HEK293 (cell line): ENCODE measurements around the gene MYO7A.

Source experiments
- CTCF ChIP-seq: fragments of 450-650 bp; formaldehyde crosslinking; IDR thresholded peaks from 2 replicates; pipeline ENCODE4 v1.5.1; 2016; ENCODE audit warnings: missing biosample characterization, missing genetic modification characterization
- SP7 ChIP-seq: fragments of 450-650 bp; formaldehyde crosslinking; IDR thresholded peaks from 2 replicates; pipeline ENCODE4 v1.5.1; 2016; ENCODE audit warnings: missing biosample characterization, missing genetic modification characterization
- ZFP3 ChIP-seq: fragments of 450-650 bp; formaldehyde crosslinking; IDR thresholded peaks from 2 replicates; pipeline ENCODE4 v1.5.1; 2016; ENCODE audit warnings: low read depth, missing biosample characterization, missing genetic modification characterization
- ZNF133 ChIP-seq: fragments of 450-650 bp; formaldehyde crosslinking; IDR thresholded peaks from 2 replicates; pipeline ENCODE4 v1.5.1; 2016; ENCODE audit warnings: missing biosample characterization, missing genetic modification characterization
- ZNF354C ChIP-seq: fragments of 450-650 bp; formaldehyde crosslinking; IDR thresholded peaks from 2 replicates; pipeline ENCODE4 v1.5.1; 2016; ENCODE audit warnings: missing biosample characterization, missing genetic modification characterization, low read depth, borderline replicate concordance
- ZNF416 ChIP-seq: fragments of 450-650 bp; formaldehyde crosslinking; IDR thresholded peaks from 2 replicates; pipeline ENCODE4 v1.5.1; 2016; ENCODE audit warnings: missing biosample characterization, missing genetic modification characterization
- ZNF530 ChIP-seq: fragments of 450-650 bp; formaldehyde crosslinking; IDR thresholded peaks from 2 replicates; pipeline ENCODE4 v1.5.1; 2016; ENCODE audit warnings: low read depth, missing biosample characterization, missing genetic modification characterization
- ZNF561 ChIP-seq: fragments of 450-650 bp; IDR thresholded peaks from 2 replicates; pipeline ENCODE4 v1.5.1; 2018; ENCODE audit warnings: missing biosample characterization, missing genetic modification characterization, borderline replicate concordance
- ZNF624 ChIP-seq: fragments of 450-650 bp; formaldehyde crosslinking; IDR thresholded peaks from 2 replicates; pipeline ENCODE4 v1.5.1; 2017; ENCODE audit warnings: missing biosample characterization, missing genetic modification characterization
- ZNF768 ChIP-seq: fragments of 450-650 bp; formaldehyde crosslinking; IDR thresholded peaks from 2 replicates; pipeline ENCODE4 v1.5.1; 2018; ENCODE audit warnings: missing biosample characterization, mild to moderate bottlenecking, missing genetic modification characterization
- ZNF785 ChIP-seq: fragments of 450-650 bp; formaldehyde crosslinking; IDR thresholded peaks from 2 replicates; pipeline ENCODE4 v1.5.1; 2016; ENCODE audit warnings: missing biosample characterization, missing genetic modification characterization
- TF ChIP-seq, protein P1 (sequence below): fragments of 450-650 bp; formaldehyde crosslinking; conservative IDR thresholded peaks from 2 replicates; pipeline ENCODE4 v1.5.1; 2016; ENCODE audit warnings: low read depth, missing biosample characterization, missing genetic modification characterization
- TF ChIP-seq, protein P2 (sequence below): fragments of 450-650 bp; formaldehyde crosslinking; IDR thresholded peaks from 2 replicates; pipeline ENCODE4 v1.5.1; 2017; ENCODE audit warnings: missing biosample characterization, missing genetic modification characterization

DNA sequence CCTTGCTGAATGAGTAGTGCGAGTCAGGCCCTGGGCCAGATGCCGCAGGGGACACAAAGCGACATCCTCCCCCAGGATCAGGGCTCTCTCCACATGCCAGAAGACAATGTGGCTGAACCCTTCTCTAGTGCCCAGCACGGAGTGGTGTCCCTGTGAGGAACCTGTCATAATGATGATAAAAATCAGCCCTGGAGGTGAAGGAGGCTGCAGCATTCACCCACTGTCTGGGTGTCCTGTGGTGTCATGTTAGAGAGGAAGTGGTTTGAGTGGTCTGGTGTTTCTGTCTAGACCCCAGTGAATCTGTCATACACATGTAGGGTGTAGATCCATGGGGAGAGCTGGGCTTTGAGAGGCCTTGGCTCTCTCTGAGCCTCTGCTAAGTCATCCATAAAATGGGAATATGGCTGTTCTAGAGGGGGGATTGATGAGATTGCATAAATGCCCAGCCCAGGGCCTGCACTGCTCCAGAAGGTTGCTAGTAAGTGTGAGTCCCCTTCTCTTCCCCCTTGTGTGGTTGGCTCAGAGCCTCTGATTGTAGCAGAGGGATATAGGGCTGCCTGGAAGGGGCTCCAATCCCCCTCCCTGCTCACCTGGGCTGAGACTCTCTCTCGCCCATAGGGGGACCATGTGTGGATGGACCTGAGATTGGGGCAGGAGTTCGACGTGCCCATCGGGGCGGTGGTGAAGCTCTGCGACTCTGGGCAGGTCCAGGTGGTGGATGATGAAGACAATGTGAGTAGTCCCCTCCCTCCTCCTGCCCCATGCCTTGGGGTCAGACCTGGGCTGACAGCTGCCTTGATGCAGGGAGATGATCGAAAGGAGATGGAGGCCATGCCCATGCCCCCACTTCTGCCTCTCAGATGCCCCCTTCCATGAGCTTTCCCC is 14.3 kb downstream of the MYO7A start:
- TF ChIP-seq CTCF (no peak), ZNF785 (tag by site-specific recombination) (no peak), ZNF530 (tag by site-specific recombination) (no peak), ZNF768 (tag by site-specific recombination) (no peak), SP7 (tag by site-specific recombination) (no peak), ZNF561 (no peak), ZNF133 (tag by site-specific recombination) (no peak), ZFP3 (no peak), ZNF416 (tag by site-specific recombination) (no peak), ZNF624 (tag by site-specific recombination) (no peak), ZNF354C (tag by site-specific recombination) (no peak)
- TF ChIP-seq, protein P1, sequence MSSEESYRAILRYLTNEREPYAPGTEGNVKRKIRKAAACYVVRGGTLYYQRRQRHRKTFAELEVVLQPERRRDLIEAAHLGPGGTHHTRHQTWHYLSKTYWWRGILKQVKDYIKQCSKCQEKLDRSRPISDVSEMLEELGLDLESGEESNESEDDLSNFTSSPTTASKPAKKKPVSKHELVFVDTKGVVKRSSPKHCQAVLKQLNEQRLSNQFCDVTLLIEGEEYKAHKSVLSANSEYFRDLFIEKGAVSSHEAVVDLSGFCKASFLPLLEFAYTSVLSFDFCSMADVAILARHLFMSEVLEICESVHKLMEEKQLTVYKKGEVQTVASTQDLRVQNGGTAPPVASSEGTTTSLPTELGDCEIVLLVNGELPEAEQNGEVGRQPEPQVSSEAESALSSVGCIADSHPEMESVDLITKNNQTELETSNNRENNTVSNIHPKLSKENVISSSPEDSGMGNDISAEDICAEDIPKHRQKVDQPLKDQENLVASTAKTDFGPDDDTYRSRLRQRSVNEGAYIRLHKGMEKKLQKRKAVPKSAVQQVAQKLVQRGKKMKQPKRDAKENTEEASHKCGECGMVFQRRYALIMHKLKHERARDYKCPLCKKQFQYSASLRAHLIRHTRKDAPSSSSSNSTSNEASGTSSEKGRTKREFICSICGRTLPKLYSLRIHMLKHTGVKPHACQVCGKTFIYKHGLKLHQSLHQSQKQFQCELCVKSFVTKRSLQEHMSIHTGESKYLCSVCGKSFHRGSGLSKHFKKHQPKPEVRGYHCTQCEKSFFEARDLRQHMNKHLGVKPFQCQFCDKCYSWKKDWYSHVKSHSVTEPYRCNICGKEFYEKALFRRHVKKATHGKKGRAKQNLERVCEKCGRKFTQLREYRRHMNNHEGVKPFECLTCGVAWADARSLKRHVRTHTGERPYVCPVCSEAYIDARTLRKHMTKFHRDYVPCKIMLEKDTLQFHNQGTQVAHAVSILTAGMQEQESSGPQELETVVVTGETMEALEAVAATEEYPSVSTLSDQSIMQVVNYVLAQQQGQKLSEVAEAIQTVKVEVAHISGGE (tag by site-specific recombination): no peak
- TF ChIP-seq, protein P2, sequence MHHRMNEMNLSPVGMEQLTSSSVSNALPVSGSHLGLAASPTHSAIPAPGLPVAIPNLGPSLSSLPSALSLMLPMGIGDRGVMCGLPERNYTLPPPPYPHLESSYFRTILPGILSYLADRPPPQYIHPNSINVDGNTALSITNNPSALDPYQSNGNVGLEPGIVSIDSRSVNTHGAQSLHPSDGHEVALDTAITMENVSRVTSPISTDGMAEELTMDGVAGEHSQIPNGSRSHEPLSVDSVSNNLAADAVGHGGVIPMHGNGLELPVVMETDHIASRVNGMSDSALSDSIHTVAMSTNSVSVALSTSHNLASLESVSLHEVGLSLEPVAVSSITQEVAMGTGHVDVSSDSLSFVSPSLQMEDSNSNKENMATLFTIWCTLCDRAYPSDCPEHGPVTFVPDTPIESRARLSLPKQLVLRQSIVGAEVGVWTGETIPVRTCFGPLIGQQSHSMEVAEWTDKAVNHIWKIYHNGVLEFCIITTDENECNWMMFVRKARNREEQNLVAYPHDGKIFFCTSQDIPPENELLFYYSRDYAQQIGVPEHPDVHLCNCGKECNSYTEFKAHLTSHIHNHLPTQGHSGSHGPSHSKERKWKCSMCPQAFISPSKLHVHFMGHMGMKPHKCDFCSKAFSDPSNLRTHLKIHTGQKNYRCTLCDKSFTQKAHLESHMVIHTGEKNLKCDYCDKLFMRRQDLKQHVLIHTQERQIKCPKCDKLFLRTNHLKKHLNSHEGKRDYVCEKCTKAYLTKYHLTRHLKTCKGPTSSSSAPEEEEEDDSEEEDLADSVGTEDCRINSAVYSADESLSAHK (tag by site-specific recombination): no peak
